Right forelimb (tissue), 1 donor: ENCODE results near the gene TESPA1.

Experiments used
- DNase-seq: peaks from one replicate; pipeline ENCODE4 v3.0.0-alpha.2; 2018

Gene TESPA1

GRCh38 chr12:54981796-54982195 lies 2.8 kb downstream of the TESPA1 start:
- no peak for DNase-seq

GRCh38 chr12:54980341-54980740 lies 4.2 kb downstream of the TESPA1 start:
- DNase-seq: no peak

GRCh38 chr12:54977857-54978256 lies 6.7 kb downstream of the TESPA1 start:
- no peak for DNase-seq

- no peak for DNase-seq
These were observed 7.4 kb downstream of the TESPA1 start for GRCh38 chr12:54977155-54977554.

GRCh38 chr12:54975875-54976274 lies 8.7 kb downstream of the TESPA1 start:
- DNase-seq: no peak

- no peak for DNase-seq
These were observed 9.3 kb downstream of the TESPA1 start for GRCh38 chr12:54975272-54975671.

- no peak for DNase-seq
These were observed 10.3 kb downstream of the TESPA1 start for GRCh38 chr12:54974279-54974678.

- no peak for DNase-seq
These were observed 11.0 kb downstream of the TESPA1 start for GRCh38 chr12:54973556-54973955.

- DNase-seq: no peak
These were observed 13.8 kb downstream of the TESPA1 start for GRCh38 chr12:54970741-54971140.

GRCh38 chr12:54968181-54968730 lies 16.3 kb downstream of the TESPA1 start:
- no peak for DNase-seq

GRCh38 chr12:54967461-54967860 lies 17.1 kb downstream of the TESPA1 start:
- peak; percentile 50 for DNase-seq

GRCh38 chr12:54961190-54961589 lies 23.4 kb downstream of the TESPA1 start:
- DNase-seq: no peak

GRCh38 chr12:54959291-54960018 lies 25.1 kb downstream of the TESPA1 start:
- DNase-seq: no peak

GRCh38 chr12:54958048-54958658 lies 26.4 kb downstream of the TESPA1 start:
- DNase-seq: peak; percentile 65

GRCh38 chr12:54956818-54957641 lies 27.5 kb downstream of the TESPA1 start:
- no peak for DNase-seq

- DNase-seq: no peak
These were observed 28.2 kb downstream of the TESPA1 start for GRCh38 chr12:54956322-54956721.

- DNase-seq: no peak
These were observed 29.8 kb downstream of the TESPA1 start for GRCh38 chr12:54954801-54955200.

- DNase-seq: no peak
These were observed 30.3 kb downstream of the TESPA1 start for GRCh38 chr12:54954228-54954627.

GRCh38 chr12:54950071-54950727 lies 34.4 kb downstream of the TESPA1 start:
- no peak for DNase-seq

GRCh38 chr12:54949073-54949711 lies 35.4 kb downstream of the TESPA1 start:
- no peak for DNase-seq

- DNase-seq: no peak
These were observed 36.4 kb downstream of the TESPA1 start for GRCh38 chr12:54948171-54948570.

GRCh38 chr12:54945082-54945481 lies 39.5 kb downstream of the TESPA1 start:
- no peak for DNase-seq
